Mesendoderm (in vitro differentiated cells): ENCODE results near the gene SNX25.
"Not testable (repeated sequence)": the region's sequence is repeated elsewhere in the genome, so short reads cannot be mapped to it uniquely, and the experiment has no call there.

Experiments
- DNase-seq: peaks from one replicate; pipeline ENCODE4 v3.0.0; 2013
- H2AK5ac ChIP-seq: 2 replicates; pipeline ENCODE4 v1.6.1; 2013; ENCODE audit warnings: low read length, inconsistent platforms
- H2BK120ac ChIP-seq: 2 replicates; pipeline ENCODE4 v1.6.1; 2013; ENCODE audit warnings: low read depth, mild to moderate bottlenecking, low read length, moderate library complexity, mixed read lengths
- H2BK15ac ChIP-seq: replicated peaks from 2 replicates; pipeline ENCODE4 v1.6.1; 2013; ENCODE audit warnings: low read depth, mild to moderate bottlenecking, moderate library complexity
- H2BK5ac ChIP-seq: 2 replicates; pipeline ENCODE4 v1.6.1; 2013; ENCODE audit warnings: low read length, inconsistent platforms
- H3K18ac ChIP-seq: 2 replicates; pipeline ENCODE4 v1.6.1; 2013; ENCODE audit warnings: mild to moderate bottlenecking, low read length, mixed read lengths
- H3K23ac ChIP-seq: one replicate; pipeline ENCODE4 v1.6.1; 2013; ENCODE audit warnings: low read length
- H3K27ac ChIP-seq: 2 replicates; pipeline ENCODE4 v1.5.1; 2013; ENCODE audit warnings: low read depth, mild to moderate bottlenecking, inconsistent platforms, low read length, moderate library complexity
- H3K27me3 ChIP-seq: 2 replicates; pipeline ENCODE4 v1.6.1; 2013; ENCODE audit warnings: low read length, control low read depth, mild to moderate bottlenecking, inconsistent platforms; ENCODE audit not compliant: insufficient read depth, poor library complexity
- H3K36me3 ChIP-seq: 2 replicates; pipeline ENCODE4 v1.6.1; 2013; ENCODE audit warnings: low read length, inconsistent platforms; ENCODE audit not compliant: control insufficient read depth, insufficient read depth
- H3K4ac ChIP-seq: one replicate; pipeline ENCODE4 v1.6.1; 2013; ENCODE audit warnings: low read depth, mild to moderate bottlenecking, low read length, moderate library complexity
- H3K4me1 ChIP-seq: 2 replicates; pipeline ENCODE4 v1.6.1; 2013; ENCODE audit warnings: low read depth, low read length, inconsistent platforms; ENCODE audit not compliant: control insufficient read depth
- H3K4me2 ChIP-seq: 2 replicates; pipeline ENCODE4 v1.6.1; 2013; ENCODE audit warnings: low read length
- H3K4me3 ChIP-seq: 2 replicates; pipeline ENCODE4 v1.5.1; 2013; ENCODE audit warnings: mild to moderate bottlenecking, low read length
- H3K56ac ChIP-seq: one replicate; pipeline ENCODE4 v1.6.1; 2013; ENCODE audit warnings: low read length
- H3K79me1 ChIP-seq: 2 replicates; pipeline ENCODE4 v1.6.1; 2013; ENCODE audit warnings: low read length, inconsistent platforms
- H3K79me2 ChIP-seq: 2 replicates; pipeline ENCODE4 v1.6.1; 2013; ENCODE audit warnings: mild to moderate bottlenecking, low read length; ENCODE audit not compliant: control insufficient read depth, insufficient read depth
- H3K9ac ChIP-seq: 2 replicates; pipeline ENCODE4 v1.6.1; 2013; ENCODE audit warnings: low read length, inconsistent platforms
- H4K5ac ChIP-seq: one replicate; pipeline ENCODE4 v1.6.1; 2013; ENCODE audit warnings: low read length
- H4K8ac ChIP-seq: one replicate; pipeline ENCODE4 v1.6.1; 2013; ENCODE audit warnings: low read depth, mild to moderate bottlenecking, control low read depth, low read length, moderate library complexity
- WGBS: extraction: QIAGEN DNeasy Blood & Tissue Kit; methylation state at CpG from one replicate; pipeline ENCODE4 v1.1.7; 2013; ENCODE audit warnings: low lambda C conversion rate, missing lambda C conversion rate; ENCODE audit not compliant: insufficient coverage; ENCODE audit errors: extremely low coverage; 5-methylcytosine and 5-hydroxymethylcytosine counted together

SNX25 gene

DNA sequence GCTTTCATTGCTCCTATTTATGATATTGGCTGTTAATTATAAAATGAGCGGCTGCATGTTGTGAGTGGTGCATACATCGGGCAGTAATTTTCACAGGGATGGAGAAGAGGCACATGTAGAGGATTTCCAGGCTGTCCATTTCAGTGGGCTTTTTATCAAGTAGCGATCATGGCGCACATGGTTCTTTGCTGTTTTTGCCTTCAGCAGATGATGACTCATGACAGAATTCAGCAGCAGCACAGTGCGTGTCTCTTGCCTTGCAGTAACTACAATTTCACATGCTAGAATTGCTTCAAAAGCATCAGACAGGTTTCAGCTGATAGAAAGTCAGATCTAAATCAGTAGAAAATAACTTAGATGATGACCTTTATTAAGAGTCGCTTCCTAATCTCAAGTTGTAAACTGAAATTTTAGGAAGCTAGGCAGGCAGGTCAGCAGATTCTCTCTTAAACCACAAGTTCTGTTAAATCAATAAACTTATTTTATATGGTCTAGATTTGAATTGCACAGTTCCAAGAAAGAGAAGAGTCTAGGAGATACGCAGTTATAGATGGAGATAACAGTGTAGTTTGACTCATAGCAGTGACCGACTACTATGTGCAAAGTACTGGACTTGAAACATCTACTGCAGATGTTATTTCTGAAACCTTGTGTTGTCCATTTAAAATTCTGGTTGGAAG lies 150.5 kb downstream of the SNX25 start:
- H2BK5ac ChIP-seq = no peak overlapping the region
- H3K36me3 ChIP-seq = no peaks in the 10 kb centered on the region
- H3K79me2 ChIP-seq = no peaks in the 10 kb centered on the region
- H3K27me3 ChIP-seq = no peaks in the 10 kb centered on the region
- no peaks in the 10 kb centered on the region for H3K4me1 ChIP-seq
- no peaks in the 10 kb centered on the region for H3K79me1 ChIP-seq
- no CpG with 5 or more reads among the region's 8 CpGs for WGBS
- no peak for DNase-seq
- H2BK15ac ChIP-seq = no peak overlapping the region
- no peak overlapping the region for H3K4me3 ChIP-seq
- H3K4me2 ChIP-seq = no peak overlapping the region
- H3K4ac ChIP-seq = no peak overlapping the region
- H2BK120ac ChIP-seq = no peak overlapping the region
- no peak overlapping the region for H3K27ac ChIP-seq
- H4K5ac ChIP-seq = no peak overlapping the region
- no peak overlapping the region for H4K8ac ChIP-seq
- H2AK5ac ChIP-seq = no peak overlapping the region
- no peak overlapping the region for H3K23ac ChIP-seq
- no peak overlapping the region for H3K18ac ChIP-seq
- no peak overlapping the region for H3K56ac ChIP-seq
- no peak overlapping the region for H3K9ac ChIP-seq

DNA sequence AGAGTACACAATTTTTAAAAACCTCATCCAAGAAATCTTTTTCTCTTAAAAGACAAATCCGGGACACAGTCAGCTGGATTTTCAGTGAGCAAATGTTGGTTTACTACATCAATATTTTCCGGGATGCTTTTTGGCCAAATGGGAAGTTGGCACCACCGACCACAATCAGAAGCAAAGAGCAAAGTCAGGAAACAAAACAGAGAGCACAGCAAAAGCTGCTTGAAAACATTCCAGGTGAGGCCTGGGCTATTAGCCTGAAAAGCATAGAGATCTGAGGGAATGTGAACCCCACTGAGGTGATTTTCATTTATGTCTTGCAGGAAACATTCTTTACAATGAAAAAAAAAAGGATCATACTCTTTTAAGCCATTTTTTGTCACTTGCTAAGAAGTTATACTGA lies 152.5 kb downstream of the SNX25 start:
- WGBS = no CpG with 5 or more reads among the region's 3 CpGs

DNA sequence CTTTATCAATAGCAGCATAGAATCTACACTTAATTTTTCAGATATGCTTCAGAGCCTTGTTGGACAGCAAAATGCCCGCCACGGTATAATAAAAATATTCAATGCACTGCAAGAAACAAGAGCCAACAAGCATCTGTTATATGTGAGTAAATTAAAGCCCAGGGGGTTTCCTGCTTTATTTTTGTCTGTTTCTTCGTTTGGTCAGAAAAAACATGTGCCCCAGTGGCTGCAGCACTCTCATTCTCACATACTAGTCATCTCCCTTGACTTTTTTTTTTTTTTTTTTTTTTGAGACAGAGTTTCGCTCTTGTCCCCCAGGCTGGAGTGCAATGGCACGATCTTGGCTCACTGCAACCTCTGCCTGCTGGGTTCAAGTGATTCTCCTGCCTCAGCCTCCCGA lies 153.2 kb downstream of the SNX25 start:
- not testable (repeated sequence) for H3K79me2 ChIP-seq, H3K27me3 ChIP-seq, H2AK5ac ChIP-seq, H4K5ac ChIP-seq, H3K4me1 ChIP-seq, H3K4ac ChIP-seq, DNase-seq, H2BK120ac ChIP-seq, H3K36me3 ChIP-seq, H3K18ac ChIP-seq, H3K9ac ChIP-seq, H2BK5ac ChIP-seq, H3K27ac ChIP-seq, H3K4me2 ChIP-seq, H3K23ac ChIP-seq, H3K4me3 ChIP-seq, H2BK15ac ChIP-seq, H4K8ac ChIP-seq, H3K79me1 ChIP-seq, H3K56ac ChIP-seq
- WGBS = no CpG with 5 or more reads among the region's 6 CpGs

More for the DNA sequence above, 152.5 kb downstream of the SNX25 start:
- no peak overlapping the region for H4K8ac ChIP-seq
- DNase-seq = no peak
- no peak overlapping the region for H2AK5ac ChIP-seq
- no peaks in the 10 kb centered on the region for H3K79me1 ChIP-seq
- no peak overlapping the region for H3K23ac ChIP-seq
- H3K18ac ChIP-seq = no peak overlapping the region
- no peak overlapping the region for H2BK5ac ChIP-seq
- no peaks in the 10 kb centered on the region for H3K36me3 ChIP-seq
- H3K79me2 ChIP-seq = no peaks in the 10 kb centered on the region
- no peaks in the 10 kb centered on the region for H3K27me3 ChIP-seq
- no peak overlapping the region for H2BK15ac ChIP-seq
- no peak overlapping the region for H3K4me3 ChIP-seq
- no peak overlapping the region for H3K4ac ChIP-seq
- no peak overlapping the region for H3K56ac ChIP-seq
- no peak overlapping the region for H3K9ac ChIP-seq
- H2BK120ac ChIP-seq = no peak overlapping the region
- H3K4me1 ChIP-seq = no peaks in the 10 kb centered on the region
- H4K5ac ChIP-seq = no peak overlapping the region
- no peak overlapping the region for H3K4me2 ChIP-seq
- H3K27ac ChIP-seq = no peak overlapping the region

DNA sequence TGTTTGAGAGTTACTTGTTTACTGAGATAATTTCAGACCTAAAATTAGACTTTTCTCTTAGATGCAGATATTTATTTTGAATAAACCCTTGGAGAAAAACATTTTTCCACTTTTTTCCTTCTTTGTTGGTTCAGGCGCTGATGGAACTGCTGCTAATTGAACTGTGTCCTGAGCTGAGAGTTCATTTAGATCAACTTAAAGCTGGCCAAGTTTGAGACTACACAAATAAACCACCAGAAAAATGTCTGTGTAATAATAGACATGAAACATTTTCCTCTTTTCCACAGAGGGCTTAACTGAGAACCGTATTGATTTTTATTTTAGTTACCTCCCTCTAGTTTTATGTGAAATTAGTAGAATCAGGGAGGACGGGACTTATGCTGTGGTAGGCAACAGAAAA lies 153.9 kb downstream of the SNX25 start:
- no CpG with 5 or more reads among the region's 3 CpGs for WGBS
- H3K56ac ChIP-seq = no peak overlapping the region

DNA sequence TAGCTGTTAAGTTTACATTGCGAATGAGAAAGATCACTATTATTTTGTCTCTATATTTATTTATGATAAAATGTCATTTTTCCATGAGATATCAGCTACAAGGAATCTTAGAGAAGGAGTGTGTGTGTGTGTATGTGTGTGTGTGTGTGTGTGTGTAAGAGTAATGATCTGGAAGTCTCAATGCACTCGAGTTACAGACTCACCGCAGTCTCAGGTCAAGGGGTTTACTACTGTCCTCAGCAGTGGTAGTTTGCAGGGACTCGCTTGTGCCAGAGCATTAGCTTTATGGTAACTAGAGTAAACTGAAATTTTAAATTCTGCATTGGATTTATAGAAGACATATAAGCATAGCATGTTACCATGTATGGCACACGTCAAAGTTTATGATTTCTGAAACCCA lies 155.5 kb downstream of the SNX25 start:
- H3K9ac ChIP-seq = no peak overlapping the region
- H2BK5ac ChIP-seq = no peak overlapping the region
- H3K4me2 ChIP-seq = no peak overlapping the region
- H3K27me3 ChIP-seq = no peaks in the 10 kb centered on the region
- no peak overlapping the region for H3K23ac ChIP-seq
- H3K36me3 ChIP-seq = no peaks in the 10 kb centered on the region
- H3K4me3 ChIP-seq = no peak overlapping the region
- H3K56ac ChIP-seq = no peak overlapping the region
- no peak overlapping the region for H2BK15ac ChIP-seq
- H3K4ac ChIP-seq = no peak overlapping the region
- H2AK5ac ChIP-seq = no peak overlapping the region
- H4K8ac ChIP-seq = no peak overlapping the region
- H4K5ac ChIP-seq = no peak overlapping the region
- peaks cover 3% of the 10 kb centered on the region for H3K4me1 ChIP-seq
- no peaks in the 10 kb centered on the region for H3K79me2 ChIP-seq
- no peak overlapping the region for H2BK120ac ChIP-seq
- H3K18ac ChIP-seq = no peak overlapping the region
- no peaks in the 10 kb centered on the region for H3K79me1 ChIP-seq
- DNase-seq = no peak
- no CpG with 5 or more reads among the region's 5 CpGs for WGBS
- H3K27ac ChIP-seq = no peak overlapping the region

More for the DNA sequence above, 153.9 kb downstream of the SNX25 start:
- H3K18ac ChIP-seq = no peak overlapping the region
- H3K27me3 ChIP-seq = no peaks in the 10 kb centered on the region
- no peak overlapping the region for H3K4me2 ChIP-seq
- no peak overlapping the region for H3K9ac ChIP-seq
- H2BK5ac ChIP-seq = no peak overlapping the region
- H3K23ac ChIP-seq = no peak overlapping the region
- H3K4ac ChIP-seq = no peak overlapping the region
- no peaks in the 10 kb centered on the region for H3K36me3 ChIP-seq
- H2BK15ac ChIP-seq = no peak overlapping the region
- H3K79me1 ChIP-seq = no peaks in the 10 kb centered on the region
- H4K8ac ChIP-seq = no peak overlapping the region
- no peak overlapping the region for H2AK5ac ChIP-seq
- H3K27ac ChIP-seq = no peak overlapping the region
- H2BK120ac ChIP-seq = no peak overlapping the region
- H3K4me3 ChIP-seq = no peak overlapping the region
- H3K79me2 ChIP-seq = no peaks in the 10 kb centered on the region
- no peak overlapping the region for H4K5ac ChIP-seq
- no peaks in the 10 kb centered on the region for H3K4me1 ChIP-seq
- no peak for DNase-seq

DNA sequence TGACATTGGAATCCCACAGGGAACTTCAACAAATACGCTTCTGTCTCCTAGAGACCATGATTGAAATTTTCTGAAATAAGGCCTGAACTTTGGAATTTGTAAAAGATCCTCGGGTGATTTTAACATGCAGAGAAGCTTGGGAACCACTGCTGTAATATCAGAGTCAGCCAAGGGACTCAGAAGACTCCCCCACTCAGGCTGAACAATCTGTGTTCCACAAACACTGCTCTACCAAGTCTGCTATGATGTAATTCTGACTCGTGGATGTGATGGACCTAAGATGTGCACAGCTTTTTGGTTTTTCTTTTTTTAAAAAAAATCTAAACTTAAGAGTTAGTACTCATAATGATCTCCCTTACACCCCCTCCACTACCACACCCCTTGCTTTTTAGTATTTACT lies 160.3 kb downstream of the SNX25 start:
- no CpG with 5 or more reads among the region's 3 CpGs for WGBS

More for the DNA sequence above, 160.3 kb downstream of the SNX25 start:
- Histone ChIP-seq H3K27me3 (no peaks in the 10 kb centered on the region), H2BK120ac (no peak overlapping the region), H3K4me2 (no peak overlapping the region), H3K9ac (no peak overlapping the region), H3K23ac (no peak overlapping the region), H2AK5ac (no peak overlapping the region), H4K8ac (no peak overlapping the region), H3K56ac (peak overlapping the region; percentile 27), H3K79me2 (no peaks in the 10 kb centered on the region), H3K18ac (no peak overlapping the region), H3K4me1 (peaks cover 6% of the 10 kb centered on the region), H4K5ac (no peak overlapping the region), H3K27ac (no peak overlapping the region), H2BK15ac (no peak overlapping the region), H3K79me1 (no peaks in the 10 kb centered on the region), H3K4me3 (no peak overlapping the region), H2BK5ac (no peak overlapping the region), H3K36me3 (no peaks in the 10 kb centered on the region), H3K4ac (no peak overlapping the region)
- no peak for DNase-seq
